Measurements from ENCODE around the gene ADA. TPM values are rescaled to one million over a fixed set of nuclear protein-coding genes. Genes with fewer than 3 reads are reported as not detected.
A peak's percentile ranks its signal among the peaks of the same experiment; 100 is the strongest.

Gene ADA
- total and polyA plus RNA-seq, 3 experiments from 2014 or later, result 21.1 to 56.4 (median 21.3) TPM

GRCh38 chr20:44619294-44619693, 32.2 kb downstream of the ADA start:
- peaks cover 16 to 67% (median 34%) of the 10 kb centered on the region in 3 donors for H3K36me3 Mint-ChIP-seq
- peak overlapping the region in 5 of 8 donors; percentile 27 to 83 (median 63) for H3K27ac Mint-ChIP-seq
- POLR2A ChIA-PET, result interaction anchor here (0.9 to 1.0 kb wide), 2 partner anchors 9 to 52 kb away, joined by 3 read pairs; no protein-coding TSS in a partner anchor
- no peaks in the 10 kb centered on the region for H3K9me3 ChIP-seq (ENCODE audit: low read length)
- CTCF ChIA-PET, result interaction anchor here (1.7 to 3.4 kb wide), 2 partner anchors 10 to 64 kb away, joined by 12 to 15 read pairs; no protein-coding TSS in a partner anchor
- H3K4me3 Mint-ChIP-seq, result no peak overlapping the region
- no peak overlapping the region for H3K4me3 ChIP-seq (ENCODE audit: low read length)
- peaks cover 38 to 49% (median 45%) of the 10 kb centered on the region in 3 donors for H3K4me1 Mint-ChIP-seq
- H3K27me3 Mint-ChIP-seq, result no peaks in the 10 kb centered on the region
- H3K36me3 ChIP-seq (ENCODE audit: insufficient read depth, low read length), result peaks cover 22% of the 10 kb centered on the region
- H3K9me3 Mint-ChIP-seq, result no peaks in the 10 kb centered on the region
- H3K4me1 ChIP-seq (ENCODE audit: insufficient read depth, low read length), result peaks cover 40% of the 10 kb centered on the region
- no peak for DNase-seq
- H3K27ac ChIP-seq (ENCODE audit: low read depth, low read length), result no peak overlapping the region
- no peaks in the 10 kb centered on the region for H3K27me3 ChIP-seq (ENCODE audit: insufficient read depth, low read length, poor library complexity, severe bottlenecking)

- Histone ChIP-seq H3K9me3 (ENCODE audit: low read length) (no peaks in the 10 kb centered on the region), H3K36me3 (ENCODE audit: insufficient read depth, low read length) (peaks cover 17% of the 10 kb centered on the region), H3K4me3 (ENCODE audit: low read length) (no peak overlapping the region), H3K4me1 (ENCODE audit: insufficient read depth, low read length) (peaks cover 41% of the 10 kb centered on the region), H3K27me3 (ENCODE audit: insufficient read depth, low read length, poor library complexity, severe bottlenecking) (no peaks in the 10 kb centered on the region), H3K27ac (ENCODE audit: low read depth, low read length) (no peak overlapping the region)
- POLR2A ChIA-PET, result interaction anchor here (0.9 to 1.0 kb wide), 2 partner anchors 8 to 53 kb away, joined by 3 read pairs; no protein-coding TSS in a partner anchor
- Mint-ChIP-seq H3K4me3 (peak overlapping the region in 6 of 7 donors; percentile 7 to 66 (median 22)), H3K9me3 (no peaks in the 10 kb centered on the region), H3K27me3 (peaks cover 0 to 2% of the 10 kb centered on the region in 2 donors), H3K4me1 (peaks cover 45 to 52% (median 49%) of the 10 kb centered on the region in 3 donors), H3K27ac (peak overlapping the region; percentile 72 to 94 (median 86)), H3K36me3 (peaks cover 16 to 64% (median 33%) of the 10 kb centered on the region in 3 donors)
- CTCF ChIA-PET, result interaction anchor here (0.6 to 3.4 kb wide), 6 partner anchors 8 to 943 kb away, joined by 3 to 15 read pairs (median 6); no protein-coding TSS in a partner anchor
- peak in 4 of 5 donors; percentile 15 to 61 (median 40) for DNase-seq
These were observed 33.2 kb downstream of the ADA start for GRCh38 chr20:44618318-44618731.

GRCh38 chr20:44616604-44616964, 34.9 kb downstream of the ADA start:
- H3K4me1 ChIP-seq (ENCODE audit: insufficient read depth, low read length), result peaks cover 45% of the 10 kb centered on the region
- H3K36me3 Mint-ChIP-seq, result peaks cover 15 to 48% (median 17%) of the 10 kb centered on the region in 3 donors
- ChIA-PET POLR2A (interaction anchor here (0.6 kb wide), 2 partner anchors 19 to 53 kb away, joined by 3 to 4 read pairs; no protein-coding TSS in a partner anchor), CTCF (interaction anchor here (1.3 to 3.4 kb wide), 4 partner anchors 21 to 69 kb away, joined by 3 to 15 read pairs (median 8); no protein-coding TSS in a partner anchor)
- H3K4me1 Mint-ChIP-seq, result peaks cover 48 to 57% (median 53%) of the 10 kb centered on the region in 3 donors
- peaks cover 0 to 2% of the 10 kb centered on the region in 2 donors for H3K27me3 Mint-ChIP-seq
- H3K27ac ChIP-seq (ENCODE audit: low read depth, low read length), result no peak overlapping the region
- H3K9me3 ChIP-seq (ENCODE audit: low read length), result no peaks in the 10 kb centered on the region
- no peak for DNase-seq
- peaks cover 14% of the 10 kb centered on the region for H3K36me3 ChIP-seq (ENCODE audit: insufficient read depth, low read length)
- H3K4me3 ChIP-seq (ENCODE audit: low read length), result no peak overlapping the region
- H3K27me3 ChIP-seq (ENCODE audit: insufficient read depth, low read length, poor library complexity, severe bottlenecking), result no peaks in the 10 kb centered on the region
- no peaks in the 10 kb centered on the region for H3K9me3 Mint-ChIP-seq
- H3K4me3 Mint-ChIP-seq, result no peak overlapping the region
- H3K27ac Mint-ChIP-seq, result peak overlapping the region in 5 of 8 donors; percentile 7 to 93 (median 72)

GRCh38 chr20:44615876-44616603, 35.5 kb downstream of the ADA start:
- H3K27me3 ChIP-seq (ENCODE audit: insufficient read depth, low read length, poor library complexity, severe bottlenecking), result no peaks in the 10 kb centered on the region
- CTCF ChIA-PET, result interaction anchor here (1.4 to 3.4 kb wide), 3 partner anchors 34 to 69 kb away, joined by 7 to 15 read pairs (median 8); no protein-coding TSS in a partner anchor
- Mint-ChIP-seq H3K4me1 (peaks cover 52 to 61% (median 59%) of the 10 kb centered on the region in 3 donors), H3K36me3 (peaks cover 12 to 42% (median 15%) of the 10 kb centered on the region in 3 donors), H3K27ac (peak overlapping the region; percentile 64 to 97 (median 87)), H3K4me3 (peak overlapping the region in 2 of 7 donors; percentile 32 to 82), H3K9me3 (no peaks in the 10 kb centered on the region), H3K27me3 (peaks cover 0 to 2% of the 10 kb centered on the region in 2 donors)
- POLR2A ChIA-PET, result interaction anchor here (0.6 kb wide), 2 partner anchors 19 to 53 kb away, joined by 3 to 4 read pairs; no protein-coding TSS in a partner anchor
- H3K36me3 ChIP-seq (ENCODE audit: insufficient read depth, low read length), result peaks cover 11% of the 10 kb centered on the region
- H3K4me1 ChIP-seq (ENCODE audit: insufficient read depth, low read length), result peaks cover 49% of the 10 kb centered on the region
- peak in 1 of 5 donors; percentile 25 for DNase-seq
- no peak overlapping the region for H3K4me3 ChIP-seq (ENCODE audit: low read length)
- no peak overlapping the region for H3K27ac ChIP-seq (ENCODE audit: low read depth, low read length)
- no peaks in the 10 kb centered on the region for H3K9me3 ChIP-seq (ENCODE audit: low read length)

DNA sequence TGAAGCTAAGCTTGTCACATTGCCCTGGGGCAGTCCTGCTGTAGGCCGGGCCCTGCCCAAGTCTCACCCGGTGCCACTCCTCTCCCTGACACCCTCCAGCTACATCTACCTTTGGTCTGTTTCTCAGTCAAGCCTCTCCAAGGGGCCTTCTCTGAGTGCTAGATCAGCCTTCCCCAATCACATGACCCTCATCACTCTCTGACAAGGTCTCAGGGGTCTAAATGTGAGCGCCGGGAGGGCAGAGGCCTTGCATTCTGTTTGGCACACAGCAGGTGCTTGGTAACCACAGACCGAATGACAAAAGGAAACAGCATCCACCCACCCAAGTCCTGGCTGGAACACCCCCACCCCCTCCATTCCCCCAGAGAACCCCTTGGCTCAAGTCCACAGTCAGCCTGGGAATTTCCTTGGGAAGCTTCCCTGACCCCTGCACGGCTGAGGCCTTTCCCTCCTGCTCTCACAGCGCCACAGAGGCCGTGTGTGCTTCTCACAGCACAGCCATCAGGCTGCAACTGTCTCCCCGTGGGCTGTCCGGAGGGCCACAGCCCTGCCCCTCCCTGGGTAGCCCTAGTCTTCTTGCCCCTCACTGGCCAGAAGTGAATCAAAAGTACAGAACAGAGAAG, 36.2 kb downstream of the ADA start:
- POLR2A ChIA-PET, result no interaction called here

DNA sequence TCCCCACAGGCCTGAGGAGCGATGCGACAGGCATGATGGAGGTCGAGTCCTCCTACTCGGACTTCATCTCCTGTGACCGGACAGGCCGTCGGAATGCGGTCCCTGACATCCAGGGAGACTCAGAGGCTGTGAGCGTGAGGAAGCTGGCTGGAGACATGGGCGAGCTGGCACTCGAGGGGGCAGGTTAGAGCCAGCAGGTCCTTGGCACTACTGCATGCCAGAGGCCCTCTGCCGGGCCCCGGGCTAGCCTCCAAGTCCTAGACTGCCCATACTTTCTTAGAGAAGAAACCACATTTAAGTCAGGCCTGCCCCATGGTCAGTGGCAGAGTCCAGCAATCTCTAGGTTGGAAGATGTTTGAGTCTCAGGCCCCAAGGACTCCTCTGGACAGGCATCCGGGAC, 37.0 kb downstream of the ADA start:
- DNase-seq, result no peak
- Histone ChIP-seq H3K9me3 (ENCODE audit: low read length) (no peaks in the 10 kb centered on the region), H3K4me1 (ENCODE audit: insufficient read depth, low read length) (peaks cover 64% of the 10 kb centered on the region), H3K36me3 (ENCODE audit: insufficient read depth, low read length) (no peaks in the 10 kb centered on the region), H3K27ac (ENCODE audit: low read depth, low read length) (no peak overlapping the region), H3K27me3 (ENCODE audit: insufficient read depth, low read length, poor library complexity, severe bottlenecking) (no peaks in the 10 kb centered on the region), H3K4me3 (ENCODE audit: low read length) (no peak overlapping the region)
- CTCF ChIA-PET, result interaction anchor here (0.7 to 2.0 kb wide), 3 partner anchors 29 to 229 kb away, joined by 3 to 8 read pairs (median 3); no protein-coding TSS in a partner anchor
- H3K4me3 Mint-ChIP-seq, result peak overlapping the region in 2 of 7 donors; percentile 46 to 47
- peak overlapping the region; percentile 66 to 97 (median 90) for H3K27ac Mint-ChIP-seq
- peaks cover 1 to 27% (median 3%) of the 10 kb centered on the region in 3 donors for H3K36me3 Mint-ChIP-seq
- H3K27me3 Mint-ChIP-seq, result peaks cover 0 to 4% of the 10 kb centered on the region in 2 donors
- POLR2A ChIA-PET, result no interaction called here
- H3K4me1 Mint-ChIP-seq, result peaks cover 63 to 73% (median 70%) of the 10 kb centered on the region in 3 donors
- peaks cover 0 to 2% (median 0%) of the 10 kb centered on the region in 5 donors for H3K9me3 Mint-ChIP-seq

More for the DNA sequence above, 36.2 kb downstream of the ADA start:
- H3K27ac ChIP-seq (ENCODE audit: low read depth, low read length), result no peak overlapping the region
- Mint-ChIP-seq H3K36me3 (peaks cover 9 to 35% (median 9%) of the 10 kb centered on the region in 3 donors), H3K27me3 (peaks cover 0 to 3% of the 10 kb centered on the region in 2 donors), H3K4me1 (peaks cover 60 to 68% (median 66%) of the 10 kb centered on the region in 3 donors), H3K9me3 (peaks cover 0 to 1% (median 0%) of the 10 kb centered on the region in 5 donors), H3K27ac (peak overlapping the region; percentile 66 to 97 (median 91)), H3K4me3 (peak overlapping the region in 5 of 7 donors; percentile 47 to 82 (median 68))
- no peaks in the 10 kb centered on the region for H3K9me3 ChIP-seq (ENCODE audit: low read length)
- CTCF ChIA-PET, result interaction anchor here (0.7 to 2.0 kb wide), 3 partner anchors 28 to 230 kb away, joined by 3 to 8 read pairs (median 3); no protein-coding TSS in a partner anchor
- H3K27me3 ChIP-seq (ENCODE audit: insufficient read depth, low read length, poor library complexity, severe bottlenecking), result no peaks in the 10 kb centered on the region
- H3K4me3 ChIP-seq (ENCODE audit: low read length), result no peak overlapping the region
- peaks cover 56% of the 10 kb centered on the region for H3K4me1 ChIP-seq (ENCODE audit: insufficient read depth, low read length)
- peaks cover 4% of the 10 kb centered on the region for H3K36me3 ChIP-seq (ENCODE audit: insufficient read depth, low read length)
- peak in 1 of 5 donors; percentile 56 for DNase-seq

GRCh38 chr20:44613575-44613974, 37.9 kb downstream of the ADA start:
- no peaks in the 10 kb centered on the region for H3K9me3 ChIP-seq (ENCODE audit: low read length)
- no peaks in the 10 kb centered on the region for H3K36me3 ChIP-seq (ENCODE audit: insufficient read depth, low read length)
- H3K9me3 Mint-ChIP-seq, result peaks cover 0 to 2% (median 0%) of the 10 kb centered on the region in 5 donors
- H3K4me3 Mint-ChIP-seq, result no peak overlapping the region
- peaks cover 61% of the 10 kb centered on the region for H3K4me1 ChIP-seq (ENCODE audit: insufficient read depth, low read length)
- CTCF ChIA-PET, result interaction anchor here (2.0 kb wide), 1 partner anchor 70 kb away, joined by 8 read pairs; no protein-coding TSS in a partner anchor
- POLR2A ChIA-PET, result interaction anchor here (0.6 kb wide), 1 partner anchor 38 kb away, joined by 3 read pairs; no protein-coding TSS in a partner anchor
- peaks cover 0 to 23% (median 0%) of the 10 kb centered on the region in 3 donors for H3K36me3 Mint-ChIP-seq
- no peak for DNase-seq
- no peak overlapping the region for H3K4me3 ChIP-seq (ENCODE audit: low read length)
- peak overlapping the region; percentile 18 to 99 (median 81) for H3K27ac Mint-ChIP-seq
- H3K4me1 Mint-ChIP-seq, result peaks cover 60 to 70% (median 62%) of the 10 kb centered on the region in 3 donors
- H3K27me3 ChIP-seq (ENCODE audit: insufficient read depth, low read length, poor library complexity, severe bottlenecking), result no peaks in the 10 kb centered on the region
- no peak overlapping the region for H3K27ac ChIP-seq (ENCODE audit: low read depth, low read length)
- H3K27me3 Mint-ChIP-seq, result peaks cover 0 to 4% of the 10 kb centered on the region in 2 donors
